GM15510 (cell line): Measurements from ENCODE around the gene PTGES3.

Source experiments
- POLR2A ChIP-seq: IDR thresholded peaks from 3 replicates; pipeline ENCODE4 v1.6.1; 2011; ENCODE audit warnings: borderline replicate concordance; ENCODE audit not compliant: insufficient read length; ENCODE audit errors: extremely low read depth

PTGES3 gene

GRCh38 chr12:56676851-56677580, 11.1 kb downstream of the PTGES3 start:
- no peak for TF ChIP-seq POLR2A

- no peak for TF ChIP-seq POLR2A
Observed at GRCh38 chr12:56671608-56672007, 16.5 kb downstream of the PTGES3 start.

GRCh38 chr12:56670836-56671235, 17.2 kb downstream of the PTGES3 start:
- TF ChIP-seq POLR2A = no peak

GRCh38 chr12:56668197-56668457, 20.0 kb downstream of the PTGES3 start:
- no peak for TF ChIP-seq POLR2A

GRCh38 chr12:56661979-56662638, 26.0 kb downstream of the PTGES3 start:
- TF ChIP-seq POLR2A = peak; percentile 23

- no peak for TF ChIP-seq POLR2A
Observed at GRCh38 chr12:56661560-56661959, 26.5 kb downstream of the PTGES3 start.

- no peak for TF ChIP-seq POLR2A
Observed at GRCh38 chr12:56658921-56659320, 29.2 kb downstream of the PTGES3 start.

- TF ChIP-seq POLR2A = no peak
Observed at GRCh38 chr12:56657416-56658379, 30.4 kb downstream of the PTGES3 start.

GRCh38 chr12:56645717-56646446, 42.2 kb downstream of the PTGES3 start, which contains the start of gene ATP5F1B:
TSS of gene ATP5F1B (minus strand) at chr12:56645984. CDS start at chr12:56645963, 21 bp downstream.
- peak; percentile 99 for TF ChIP-seq POLR2A

GRCh38 chr12:56645201-56645716, 42.8 kb downstream of the PTGES3 start:
- no peak for TF ChIP-seq POLR2A

GRCh38 chr12:56644654-56645053, 43.4 kb downstream of the PTGES3 start:
- TF ChIP-seq POLR2A = no peak

- no peak for TF ChIP-seq POLR2A
Observed at GRCh38 chr12:56641219-56641618, 46.9 kb downstream of the PTGES3 start.

- TF ChIP-seq POLR2A = no peak
Observed at GRCh38 chr12:56637621-56638020, 50.5 kb downstream of the PTGES3 start.
